GM18505 (cell line): ENCODE data around the gene TRIM56.
"Not testable (repeated sequence)": the region's sequence is repeated elsewhere in the genome, so short reads cannot be mapped to it uniquely, and the experiment has no call there.

ENCODE experiments used
- ATAC-seq: cut with Tn5 transposase; IDR thresholded peaks from one replicate; pipeline ENCODE4 v1.9.1; 2021; ENCODE audit not compliant: unreplicated experiment
- POLR2A ChIP-seq: IDR thresholded peaks from 4 replicates; pipeline ENCODE4 v1.6.1; 2011; ENCODE audit warnings: borderline replicate concordance; ENCODE audit not compliant: insufficient read depth, insufficient read length; ENCODE audit errors: extremely low read depth

Gene TRIM56

GRCh38 chr7:101085162-101085964 lies at the start of gene TRIM56:
Gene TRIM56, plus strand, starts transcription at chr7:101085481. Its CDS starts 1,832 bp downstream, at chr7:101087313.
- peak; percentile 76 for ATAC-seq
- TF ChIP-seq POLR2A = peak; percentile 74

GRCh38 chr7:101035941-101036340 lies 49.3 kb upstream of the TRIM56 start:
- no peak for TF ChIP-seq POLR2A
- no peak for ATAC-seq

- ATAC-seq = not testable (repeated sequence)
These were observed 44.0 kb upstream of the TRIM56 start for GRCh38 chr7:101041283-101041682.

GRCh38 chr7:101058355-101058754 lies 26.9 kb upstream of the TRIM56 start:
- no peak for ATAC-seq
- no peak for TF ChIP-seq POLR2A

GRCh38 chr7:101059620-101059942 lies 25.7 kb upstream of the TRIM56 start:
- no peak for ATAC-seq
- TF ChIP-seq POLR2A = no peak

GRCh38 chr7:101060992-101061391 lies 24.3 kb upstream of the TRIM56 start:
- ATAC-seq = no peak

GRCh38 chr7:101064176-101064550 lies 21.1 kb upstream of the TRIM56 start:
- not testable (repeated sequence) for ATAC-seq

More at GRCh38 chr7:101060992-101061391, 24.3 kb upstream of the TRIM56 start:
- TF ChIP-seq POLR2A = no peak

GRCh38 chr7:101065162-101065561 lies 20.1 kb upstream of the TRIM56 start:
- not testable (repeated sequence) for ATAC-seq

- no peak for ATAC-seq
- no peak for TF ChIP-seq POLR2A
These were observed 19.0 kb upstream of the TRIM56 start for GRCh38 chr7:101066141-101066832.

GRCh38 chr7:101066833-101067177 lies 18.5 kb upstream of the TRIM56 start:
- ATAC-seq = no peak
- no peak for TF ChIP-seq POLR2A

- no peak for TF ChIP-seq POLR2A
- ATAC-seq = no peak
These were observed 16.9 kb upstream of the TRIM56 start for GRCh38 chr7:101068401-101068800.

- ATAC-seq = not testable (repeated sequence)
These were observed 13.7 kb upstream of the TRIM56 start for GRCh38 chr7:101071362-101072104.

- TF ChIP-seq POLR2A = no peak
- no peak for ATAC-seq
These were observed 9.6 kb upstream of the TRIM56 start for GRCh38 chr7:101075646-101076045.

- not testable (repeated sequence) for ATAC-seq
These were observed 9.1 kb upstream of the TRIM56 start for GRCh38 chr7:101076183-101076582.
